TTC549 (cell line): ENCODE results near the gene SPATS2.

ENCODE experiments used
- FAIRE-seq: peaks from 2 replicates; lab custom pipeline; 2012; peaks lifted over from hg19 to GRCh38; lab: Jason Lieb, UNC

Gene SPATS2

GRCh38 chr12:49541911-49542505, 174.7 kb downstream of the SPATS2 start:
- no peak for FAIRE-seq

- FAIRE-seq: no peak
Measured at GRCh38 chr12:49542592-49543160, 175.4 kb downstream of the SPATS2 start.

DNA sequence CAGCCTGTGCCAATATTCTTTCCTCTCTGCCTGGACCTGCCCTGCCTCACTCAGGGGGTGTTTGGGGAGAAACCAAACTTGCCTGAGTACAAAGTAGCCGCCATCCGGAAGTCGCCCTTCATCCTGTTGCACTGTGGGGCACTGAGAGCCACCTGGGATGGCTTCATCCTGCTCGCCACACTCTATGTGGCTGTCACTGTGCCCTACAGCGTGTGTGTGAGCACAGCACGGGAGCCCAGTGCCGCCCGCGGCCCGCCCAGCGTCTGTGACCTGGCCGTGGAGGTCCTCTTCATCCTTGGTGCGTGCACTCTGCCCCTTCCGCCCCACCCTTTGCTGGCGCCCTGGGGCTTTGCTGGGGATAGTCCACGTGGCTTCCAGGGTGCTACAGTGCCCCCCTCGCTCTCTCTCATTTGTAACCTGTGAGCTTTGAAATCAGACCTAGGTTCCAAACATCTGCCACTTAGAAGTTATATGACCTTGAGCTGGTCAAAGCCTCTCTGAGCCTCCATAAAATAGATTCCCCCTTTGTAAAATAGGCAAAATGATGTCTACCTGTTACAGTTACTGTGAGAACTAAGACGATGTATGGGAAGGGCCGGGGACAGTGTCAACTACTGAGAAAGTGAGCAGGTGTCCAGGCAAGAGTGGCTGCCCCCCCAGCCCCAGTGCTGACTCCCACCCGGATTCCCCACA, 176.1 kb downstream of the SPATS2 start:
- FAIRE-seq: no peak

DNA sequence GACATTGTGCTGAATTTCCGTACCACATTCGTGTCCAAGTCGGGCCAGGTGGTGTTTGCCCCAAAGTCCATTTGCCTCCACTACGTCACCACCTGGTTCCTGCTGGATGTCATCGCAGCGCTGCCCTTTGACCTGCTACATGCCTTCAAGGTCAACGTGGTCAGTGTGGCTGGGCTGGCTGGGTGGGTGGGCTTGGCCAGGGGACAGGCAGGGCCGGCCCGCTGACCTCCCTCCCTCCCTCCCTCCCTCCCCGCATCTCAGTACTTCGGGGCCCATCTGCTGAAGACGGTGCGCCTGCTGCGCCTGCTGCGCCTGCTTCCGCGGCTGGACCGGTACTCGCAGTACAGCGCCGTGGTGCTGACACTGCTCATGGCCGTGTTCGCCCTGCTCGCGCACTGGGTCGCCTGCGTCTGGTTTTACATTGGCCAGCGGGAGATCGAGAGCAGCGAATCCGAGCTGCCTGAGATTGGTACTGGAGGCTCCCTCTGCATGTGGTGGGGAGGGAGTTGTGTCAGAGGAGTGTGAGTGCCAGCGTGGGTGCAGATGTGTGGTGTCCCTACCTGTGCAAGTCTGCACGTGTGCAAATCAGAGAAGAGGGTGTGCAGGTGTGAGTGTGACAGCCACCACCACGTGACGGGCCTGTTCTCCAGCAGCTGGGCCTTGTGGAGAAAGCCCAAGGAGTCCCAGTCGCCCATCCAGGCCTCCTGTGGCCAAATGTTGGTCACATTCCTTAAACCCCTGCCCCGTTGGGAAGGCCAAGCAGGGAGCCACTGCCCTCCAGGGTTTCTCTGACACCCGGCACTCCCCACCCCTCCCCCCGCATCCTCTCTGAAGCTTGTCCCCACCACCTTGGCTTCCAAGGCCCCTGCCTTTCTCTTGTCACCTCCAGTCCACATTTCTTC, 176.9 kb downstream of the SPATS2 start:
- no peak for FAIRE-seq

DNA sequence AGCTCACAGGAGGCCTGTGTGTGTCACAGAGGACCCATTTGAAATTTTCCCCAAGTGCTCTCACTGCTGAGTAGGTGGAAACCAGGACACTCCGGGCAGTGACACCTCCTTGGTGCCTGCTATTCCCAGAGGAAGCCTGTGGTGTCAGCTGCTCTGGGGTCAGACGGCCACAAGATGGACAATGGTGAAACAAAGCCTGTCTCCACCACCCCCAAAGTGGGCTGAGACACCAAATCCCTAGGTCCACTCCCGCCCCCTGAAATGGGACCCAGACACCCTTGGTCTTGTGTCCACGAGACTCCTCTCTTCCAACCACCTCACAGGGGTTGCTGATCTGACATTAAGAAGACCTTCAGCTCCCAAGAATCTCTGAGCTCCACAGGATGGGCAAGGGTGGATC, 178.6 kb downstream of the SPATS2 start:
- no peak for FAIRE-seq

GRCh38 chr12:49546481-49546880, 179.2 kb downstream of the SPATS2 start:
- no peak for FAIRE-seq

DNA sequence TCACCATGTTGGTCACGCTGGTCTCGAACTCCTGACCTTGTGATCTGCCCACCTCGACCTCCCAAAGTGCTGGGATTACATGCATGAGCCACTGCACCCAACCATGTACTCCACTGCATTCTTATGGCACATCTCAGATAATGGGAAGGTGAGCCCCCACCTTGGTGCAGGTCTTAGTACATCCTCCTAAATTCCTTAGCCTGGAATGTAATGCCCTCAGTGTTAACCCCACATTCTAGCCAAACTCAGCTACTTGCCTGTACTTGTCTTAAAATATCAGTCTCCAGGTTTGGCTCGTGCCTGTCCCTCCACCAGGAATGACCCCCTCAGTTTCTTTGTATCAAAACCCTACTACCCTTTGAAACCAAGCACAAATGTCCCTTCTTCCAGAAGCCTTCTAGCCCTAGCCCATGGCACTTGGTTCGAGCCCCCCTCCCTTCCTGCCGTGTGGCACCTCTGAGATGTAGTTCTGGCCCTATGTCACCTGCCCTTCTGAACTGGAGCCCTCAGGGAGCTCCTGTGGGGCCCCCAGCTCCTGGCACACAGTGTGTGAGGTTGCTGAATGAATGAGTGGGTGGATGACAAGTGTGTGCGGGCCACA, 179.9 kb downstream of the SPATS2 start:
- no peak for FAIRE-seq

DNA sequence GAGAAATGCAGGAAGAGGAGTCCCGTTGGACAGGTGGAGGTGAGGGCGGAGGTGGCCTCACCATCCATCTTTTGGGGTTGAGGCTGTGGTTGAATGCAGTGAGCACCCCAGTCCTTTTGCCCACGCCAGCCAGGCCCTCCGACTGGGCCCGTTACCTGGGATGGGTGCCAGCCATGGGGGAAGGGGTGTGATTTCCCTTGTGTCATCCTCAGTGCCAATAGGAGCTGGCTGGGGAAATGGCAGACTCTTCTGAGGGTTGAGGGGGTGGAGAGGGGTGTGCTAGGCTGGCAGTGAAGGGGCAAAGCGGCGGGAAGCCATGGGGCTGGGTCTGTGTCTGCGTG, 181.2 kb downstream of the SPATS2 start:
- no peak for FAIRE-seq

DNA sequence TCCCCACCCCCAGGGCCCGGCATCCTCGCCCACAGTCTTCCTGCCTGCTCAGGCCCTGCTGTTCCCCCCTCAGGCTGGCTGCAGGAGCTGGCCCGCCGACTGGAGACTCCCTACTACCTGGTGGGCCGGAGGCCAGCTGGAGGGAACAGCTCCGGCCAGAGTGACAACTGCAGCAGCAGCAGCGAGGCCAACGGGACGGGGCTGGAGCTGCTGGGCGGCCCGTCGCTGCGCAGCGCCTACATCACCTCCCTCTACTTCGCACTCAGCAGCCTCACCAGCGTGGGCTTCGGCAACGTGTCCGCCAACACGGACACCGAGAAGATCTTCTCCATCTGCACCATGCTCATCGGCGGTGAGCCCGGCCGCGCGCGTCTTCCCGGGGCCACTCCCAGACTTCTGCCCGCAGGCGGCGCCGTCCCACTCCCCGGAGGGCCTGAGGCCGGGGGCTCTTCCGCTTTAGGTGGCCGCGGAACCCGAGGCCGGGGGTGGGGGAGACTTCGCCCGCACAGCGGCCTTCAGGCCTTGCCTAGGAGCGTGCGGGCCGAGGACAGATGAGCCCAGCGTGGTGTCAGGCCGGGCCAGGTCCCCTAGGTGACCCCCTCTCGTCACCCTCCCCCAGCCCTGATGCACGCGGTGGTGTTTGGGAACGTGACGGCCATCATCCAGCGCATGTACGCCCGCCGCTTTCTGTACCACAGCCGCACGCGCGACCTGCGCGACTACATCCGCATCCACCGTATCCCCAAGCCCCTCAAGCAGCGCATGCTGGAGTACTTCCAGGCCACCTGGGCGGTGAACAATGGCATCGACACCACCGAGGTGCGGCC, 181.8 kb downstream of the SPATS2 start:
- FAIRE-seq: no peak

DNA sequence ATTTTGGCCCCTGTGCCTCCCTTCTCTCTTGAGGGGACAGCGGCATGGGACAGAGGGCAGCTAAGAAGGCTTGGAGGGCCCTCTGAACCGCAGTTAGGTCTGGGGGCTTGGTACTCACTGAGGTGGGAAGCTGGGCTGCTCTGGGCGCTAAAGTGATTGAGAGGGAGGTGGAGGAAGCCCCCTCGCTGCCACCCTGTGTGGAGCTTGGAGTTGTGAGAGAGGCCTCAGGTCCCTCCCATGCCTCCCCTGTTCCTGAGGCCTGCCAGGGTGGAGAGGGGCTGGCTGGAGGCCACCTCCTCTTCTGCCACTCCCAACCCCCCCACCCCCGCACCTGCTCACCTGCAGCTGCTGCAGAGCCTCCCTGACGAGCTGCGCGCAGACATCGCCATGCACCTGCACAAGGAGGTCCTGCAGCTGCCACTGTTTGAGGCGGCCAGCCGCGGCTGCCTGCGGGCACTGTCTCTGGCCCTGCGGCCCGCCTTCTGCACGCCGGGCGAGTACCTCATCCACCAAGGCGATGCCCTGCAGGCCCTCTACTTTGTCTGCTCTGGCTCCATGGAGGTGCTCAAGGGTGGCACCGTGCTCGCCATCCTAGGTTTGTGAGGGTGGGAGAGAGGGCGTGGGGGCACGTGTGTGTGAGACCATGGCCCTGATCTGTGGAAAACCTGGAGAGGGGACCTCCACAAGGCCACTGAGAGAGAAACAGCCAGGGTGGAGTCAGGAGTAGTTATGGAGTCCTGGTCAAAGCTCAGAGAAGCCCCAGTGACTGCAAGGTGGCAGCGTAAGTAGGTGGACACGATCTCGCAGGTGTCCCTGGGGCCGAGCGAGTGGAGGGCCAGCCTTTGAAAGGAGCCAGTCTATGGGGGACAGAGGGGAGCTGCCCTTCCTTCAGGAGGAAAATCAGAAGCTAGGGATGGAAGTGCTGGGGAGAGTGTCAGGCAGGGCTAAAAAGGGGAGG, 182.8 kb downstream of the SPATS2 start:
- no peak for FAIRE-seq

- no peak for FAIRE-seq
Measured at GRCh38 chr12:49550693-49551252, 183.5 kb downstream of the SPATS2 start.

- FAIRE-seq: no peak
Measured at GRCh38 chr12:49552014-49552413, 184.8 kb downstream of the SPATS2 start.

- FAIRE-seq: no peak
Measured at GRCh38 chr12:49552425-49552824, 185.2 kb downstream of the SPATS2 start.

- no peak for FAIRE-seq
Measured at GRCh38 chr12:49552899-49553298, 185.6 kb downstream of the SPATS2 start.

- FAIRE-seq: no peak
Measured at GRCh38 chr12:49553512-49554088, 186.3 kb downstream of the SPATS2 start.

GRCh38 chr12:49554266-49554665, 187.0 kb downstream of the SPATS2 start:
- no peak for FAIRE-seq

DNA sequence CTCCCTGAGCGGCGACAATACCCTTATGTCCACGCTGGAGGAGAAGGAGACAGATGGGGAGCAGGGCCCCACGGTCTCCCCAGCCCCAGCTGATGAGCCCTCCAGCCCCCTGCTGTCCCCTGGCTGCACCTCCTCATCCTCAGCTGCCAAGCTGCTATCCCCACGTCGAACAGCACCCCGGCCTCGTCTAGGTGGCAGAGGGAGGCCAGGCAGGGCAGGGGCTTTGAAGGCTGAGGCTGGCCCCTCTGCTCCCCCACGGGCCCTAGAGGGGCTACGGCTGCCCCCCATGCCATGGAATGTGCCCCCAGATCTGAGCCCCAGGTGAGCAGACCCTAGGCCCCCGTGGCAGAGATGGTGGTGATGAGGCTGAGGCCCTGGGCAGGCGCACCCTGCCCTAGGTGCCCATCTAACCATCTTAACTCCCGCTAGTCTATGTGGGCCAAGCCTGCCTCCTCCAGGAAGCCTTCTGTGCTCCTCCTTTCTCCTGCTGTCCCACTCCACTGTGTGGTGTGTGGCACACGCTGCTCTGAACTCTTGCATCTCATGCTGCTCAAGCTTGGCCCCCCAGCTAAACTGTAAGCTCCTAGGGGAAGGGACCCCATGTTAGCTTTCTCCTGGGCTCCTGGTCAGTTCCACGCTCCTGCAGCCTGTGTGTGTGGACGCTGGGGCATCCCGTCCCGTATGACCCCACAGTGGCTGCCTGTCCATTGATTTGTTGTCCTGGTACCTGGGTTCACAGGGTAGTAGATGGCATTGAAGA, 188.5 kb downstream of the SPATS2 start:
- FAIRE-seq: no peak

DNA sequence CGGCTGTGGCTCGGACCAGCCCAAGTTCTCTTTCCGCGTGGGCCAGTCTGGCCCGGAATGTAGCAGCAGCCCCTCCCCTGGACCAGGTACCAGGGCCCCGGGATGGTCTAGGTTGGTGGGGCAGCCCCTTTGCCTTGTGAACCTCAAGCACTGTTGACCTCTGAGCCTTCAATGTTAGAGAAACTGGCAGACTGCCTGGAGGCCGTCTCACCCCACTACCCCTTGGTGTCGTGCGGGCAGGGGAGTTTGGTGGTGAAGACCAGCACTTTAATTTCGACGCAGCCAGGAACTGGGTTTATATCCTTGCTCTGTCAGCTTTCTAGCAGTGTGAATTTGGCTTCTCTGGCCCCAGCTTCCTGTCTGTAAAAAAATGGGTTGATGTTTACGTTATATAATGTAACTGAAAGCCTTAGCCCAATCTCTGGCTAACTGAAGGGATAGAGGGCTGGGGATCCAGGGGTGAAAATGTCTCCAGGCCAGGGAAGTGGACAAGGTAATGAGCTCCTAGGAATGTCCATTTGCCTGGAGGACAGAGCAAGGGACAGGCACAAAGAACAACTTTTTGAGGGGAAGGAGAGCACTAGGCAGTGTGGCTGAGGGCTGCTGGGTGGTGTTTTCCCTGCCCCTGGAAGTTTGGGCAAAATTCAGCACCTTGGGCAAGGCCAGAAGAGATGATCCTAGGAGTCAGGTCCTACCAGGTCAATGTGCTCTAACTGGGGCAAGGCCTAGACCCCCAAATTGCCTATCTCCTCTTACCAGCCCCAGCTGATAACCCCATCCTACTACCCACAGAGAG, 189.3 kb downstream of the SPATS2 start:
- FAIRE-seq: no peak
